ENCODE measurements around the gene CHCHD1. TPM values are rescaled to one million over a fixed set of nuclear protein-coding genes. Genes with fewer than 3 reads are reported as not detected.

The CHCHD1 gene
- total RNA-seq, 1 experiment from 2014 or later = 36.6 TPM

- Histone ChIP-seq H3K36me3 (ENCODE audit: control insufficient read depth in 1 of 2, insufficient read depth in 2 of 2, low read length in 2 of 2) (no peaks in the 10 kb centered on the region; a peak in 1 of 4 replicates), H3K27me3 (ENCODE audit: insufficient read depth, low read length) (no peaks in the 10 kb centered on the region)
- no peak for DNase-seq (ENCODE audit: low read depth, low spot score)
Observed at GRCh38 chr10:73734796-73735305, 47.0 kb upstream of the CHCHD1 start.

More at GRCh38 chr10:73734796-73735305, 47.0 kb upstream of the CHCHD1 start:
- no TSS peak for BruUV-seq (replicated peaks)
- Histone ChIP-seq H2AFZ (ENCODE audit: low read depth, low read length, poor library complexity, severe bottlenecking) (no peak overlapping the region), H3K79me2 (ENCODE audit: insufficient read depth, low read length) (peaks cover 14% of the 10 kb centered on the region), H3K9me3 (ENCODE audit: control insufficient read depth in 1 of 2, insufficient read depth in 1 of 2, low read depth in 1 of 2, low read length in 2 of 2) (no peaks in the 10 kb centered on the region), H3K27ac (ENCODE audit: low read depth, low read length) (no peak overlapping the region), H3K9me2 (ENCODE audit: insufficient read depth) (no peaks in the 10 kb centered on the region), H4K20me1 (ENCODE audit: insufficient read depth) (no peaks in the 10 kb centered on the region), H3K4me1 (ENCODE audit: control insufficient read depth in 1 of 2, insufficient read depth in 2 of 2, low read length in 2 of 2) (peaks cover 0 to 4% of the 10 kb centered on the region in 2 experiments; a peak in 2 of 4 replicates), H3K4me2 (ENCODE audit: low read length) (no peak overlapping the region), H3K4me3 (replicated peaks in 1 of 2; ENCODE audit: low read depth in 1 of 2, low read length in 2 of 2) (no peak overlapping the region), H3K9ac (ENCODE audit: low read length) (no peak overlapping the region)
- no peak for ATAC-seq
- ChIA-PET POLR2A (no interaction called here), RAD21 (ENCODE audit: low non-redundant PET in 1 of 2, low total read pairs in 2 of 2, uncharacterized antibody in 2 of 2, unreplicated experiment in 2 of 2) (no interaction called here), CTCF (no interaction called here)
- intact Hi-C loops (cut with micrococcal nuclease) = no loop called here
- TF ChIP-seq SP1 (IDR thresholded peaks at IDR 0.05; ENCODE audit: low read depth) (no peak), ELF1 (IDR thresholded peaks at IDR 0.05; ENCODE audit: borderline replicate concordance, low read depth) (no peak), CTCF (IDR thresholded peaks at IDR 0.05 in 2 of 3, conservative IDR thresholded peaks at IDR 0.05 in 1 of 3; ENCODE audit: borderline replicate concordance in 1 of 3, insufficient read depth in 1 of 3, low read depth in 2 of 3, low read length in 2 of 3) (no peak), REST (IDR thresholded peaks at IDR 0.05; ENCODE audit: low read depth) (no peak), JUND (IDR thresholded peaks at IDR 0.05) (no peak), MAX (IDR thresholded peaks at IDR 0.05) (no peak), CEBPB (IDR thresholded peaks at IDR 0.05; ENCODE audit: low read depth) (no peak), ZNF274 (IDR thresholded peaks at IDR 0.05; ENCODE audit: low read depth, low read length) (no peak), RAD21 (IDR thresholded peaks at IDR 0.05; ENCODE audit: low read depth) (no peak), ATF3 (IDR thresholded peaks at IDR 0.05) (no peak), EZH2phosphoT487 (IDR thresholded peaks at IDR 0.05; ENCODE audit: borderline replicate concordance) (no peak)
